GM10266 (cell line): ENCODE data around the gene FANCD2.

Experiments
- DNase-seq: peaks from one replicate; pipeline ENCODE4 v3.0.0; 2012; ENCODE audit errors: extremely low spot score
- CTCF ChIP-seq: IDR thresholded peaks from 2 replicates; pipeline ENCODE4 v1.5.1; 2012; ENCODE audit warnings: mild to moderate bottlenecking, low read depth; ENCODE audit not compliant: control insufficient read depth, insufficient read depth; ENCODE audit errors: missing control alignments

FANCD2 gene

GRCh38 chr3:10026084-10026890 is at the start of gene FANCD2:
TSS of gene FANCD2 (plus strand) at chr3:10026437. CDS start at chr3:10028658, 2,221 bp downstream.
- TF ChIP-seq CTCF, result no peak
- peak; percentile 85 for DNase-seq

DNA sequence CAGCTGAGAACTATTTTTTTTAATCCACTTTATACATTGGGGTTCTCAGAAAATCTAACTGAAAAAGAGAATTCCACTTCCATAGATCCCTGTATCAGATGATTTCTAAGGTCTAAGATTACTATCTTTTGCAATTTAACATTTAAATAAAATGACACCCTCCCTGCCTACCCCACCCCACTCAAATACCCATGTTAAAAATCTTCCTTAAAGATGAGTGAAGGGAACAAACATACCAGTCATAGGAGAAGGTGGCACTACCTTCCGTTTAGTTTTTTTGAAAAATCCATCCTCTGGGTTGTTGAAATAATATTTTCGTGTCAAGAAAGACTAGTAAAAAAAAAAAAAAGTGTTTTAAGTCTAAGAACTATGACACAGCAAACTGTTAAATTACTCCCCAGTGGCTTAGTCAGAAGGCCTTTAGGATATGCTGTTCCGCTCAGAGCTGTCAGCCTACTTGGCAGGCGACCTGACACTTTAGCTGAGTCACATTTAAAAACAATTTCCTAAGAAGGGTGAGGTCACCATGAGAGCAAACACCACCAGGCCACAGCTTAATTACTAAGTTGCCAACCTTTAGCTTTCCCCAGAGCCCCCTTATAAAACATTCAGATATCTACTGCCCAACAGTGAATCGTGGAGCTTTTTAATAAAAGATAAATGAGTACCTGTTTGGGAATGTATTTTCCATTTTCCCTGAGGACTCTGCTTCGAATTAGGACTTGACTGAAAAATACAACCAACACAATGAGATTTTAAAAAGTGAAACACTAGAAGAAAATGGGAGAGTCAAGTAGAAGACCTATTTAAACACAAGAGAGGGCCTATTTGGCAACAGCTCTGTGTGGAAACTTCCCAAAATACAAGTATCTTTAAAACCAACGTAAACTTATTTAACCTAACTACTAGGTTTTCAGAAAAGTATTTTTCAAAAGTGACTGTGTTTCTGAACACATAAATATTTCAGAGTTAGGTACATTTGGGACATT is 49.2 kb upstream of the FANCD2 start:
- TF ChIP-seq CTCF, result no peak
- no peak for DNase-seq

DNA sequence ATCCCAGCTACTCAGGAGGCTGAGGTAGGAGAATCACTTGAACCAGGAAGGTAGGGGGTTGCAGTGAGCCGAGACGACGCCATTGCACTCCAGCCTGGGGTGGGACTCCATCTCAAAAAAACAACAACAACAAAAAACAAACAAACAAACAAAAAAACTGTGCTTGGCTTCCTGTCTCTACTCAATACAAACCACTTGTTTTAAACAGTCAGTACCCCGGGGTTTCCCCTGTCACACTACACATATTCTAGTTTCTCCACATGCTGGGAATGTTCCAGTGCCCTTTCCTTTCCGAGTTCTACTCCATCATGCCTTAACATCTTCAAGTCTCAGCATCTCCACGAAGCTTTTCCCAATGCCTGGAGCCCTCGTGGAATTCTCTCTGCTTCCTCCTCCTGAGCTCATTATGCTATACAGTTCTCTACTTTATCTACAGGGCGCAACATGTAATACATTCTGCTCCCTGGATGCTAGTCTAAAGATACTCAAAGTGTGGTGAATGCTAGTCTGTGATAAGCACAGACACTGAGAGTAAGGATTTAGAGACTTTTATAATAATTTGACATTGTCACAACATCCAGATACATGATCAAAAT is 47.4 kb upstream of the FANCD2 start:
- TF ChIP-seq CTCF, result no peak
- DNase-seq, result no peak

- no peak for DNase-seq
- TF ChIP-seq CTCF, result no peak
These were observed 46.0 kb upstream of the FANCD2 start for GRCh38 chr3:9980251-9980650.

- no peak for DNase-seq
- no peak for TF ChIP-seq CTCF
These were observed 40.0 kb upstream of the FANCD2 start for GRCh38 chr3:9986230-9986725.

DNA sequence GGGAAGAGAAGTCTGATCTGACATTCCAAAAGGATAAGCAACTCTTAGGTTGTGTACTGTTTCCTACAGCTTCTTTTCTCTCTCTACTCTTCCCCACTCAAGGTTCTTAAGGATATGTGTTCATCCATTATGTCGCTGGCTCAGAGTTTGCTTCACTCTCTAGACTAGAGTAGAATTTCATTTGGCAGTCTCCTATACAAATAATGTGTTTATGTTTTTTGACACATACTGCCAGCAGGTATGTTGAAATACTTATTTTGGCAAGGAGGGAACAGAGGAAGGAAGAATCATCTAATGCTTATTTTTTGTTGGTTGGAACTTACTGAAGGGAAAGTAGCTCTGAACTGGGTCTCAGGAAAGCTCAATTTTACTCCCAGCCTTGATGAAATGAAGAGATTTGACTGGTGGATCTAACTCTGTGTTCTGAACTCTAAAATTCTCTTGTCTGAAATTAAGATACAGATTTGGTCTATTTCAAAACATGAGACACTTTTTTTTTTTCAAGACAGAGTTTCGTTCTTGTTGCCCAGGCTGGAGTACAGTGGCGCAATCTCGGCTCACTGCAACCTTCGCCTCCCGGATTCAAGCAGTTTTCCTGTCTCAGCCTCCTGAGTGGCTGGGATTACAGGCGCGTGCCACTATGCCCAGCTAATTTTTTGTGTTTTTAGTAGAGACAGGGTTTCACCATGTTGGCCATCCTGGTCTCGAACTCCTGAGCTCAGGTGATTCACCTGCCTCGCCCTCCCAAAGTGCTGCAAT is 32.0 kb upstream of the FANCD2 start:
- TF ChIP-seq CTCF, result no peak
- no peak for DNase-seq
